GM10248 (cell line): ENCODE data around the gene CHST12.

Source experiments
- CTCF ChIA-PET: fragments of 300-600 bp; sonication (Branson Sonifier 250); formaldehyde crosslinking; extraction: SDS; loops from one replicate; lab custom pipeline; 2021; ENCODE audit warnings: antibody characterized with exemption; lab: Yijun Ruan, JAX
- POLR2A ChIA-PET: fragments of 350-650 bp; sonication (Branson Sonifier 250); formaldehyde crosslinking; extraction: SDS; loops from one replicate; lab custom pipeline; 2020; ENCODE audit warnings: antibody characterized with exemption; lab: Yijun Ruan, JAX
- DNase-seq: peaks from one replicate; pipeline ENCODE4 v3.0.0; 2012; ENCODE audit errors: extremely low spot score
- CTCF ChIP-seq: IDR thresholded peaks from 2 replicates; pipeline ENCODE4 v1.5.1; 2012; ENCODE audit warnings: mild to moderate bottlenecking, low read depth; ENCODE audit errors: extremely low read depth, missing control alignments, control extremely low read depth

The CHST12 gene

GRCh38 chr7:2471396-2471795 is 68.0 kb downstream of the CHST12 start:
- DNase-seq: no peak
- ChIA-PET POLR2A (no interaction called here), CTCF (interaction anchor here (1.1 to 15.4 kb wide), 5 partner anchors 10 to 238 kb away, joined by 3 to 240 read pairs (median 18); no protein-coding TSS in a partner anchor)
- TF ChIP-seq CTCF: no peak

GRCh38 chr7:2472739-2473138 is 69.3 kb downstream of the CHST12 start:
- DNase-seq: no peak
- CTCF ChIA-PET: interaction anchor here (5.9 kb wide), 1 partner anchor 8 kb away, joined by 57 read pairs; no protein-coding TSS in a partner anchor
- no peak for TF ChIP-seq CTCF
- POLR2A ChIA-PET: no interaction called here

GRCh38 chr7:2473496-2474180 is 70.2 kb downstream of the CHST12 start:
- CTCF ChIA-PET: no interaction called here
- DNase-seq: no peak
- no peak for TF ChIP-seq CTCF
- POLR2A ChIA-PET: no interaction called here

- TF ChIP-seq CTCF: no peak
- POLR2A ChIA-PET: no interaction called here
- DNase-seq: no peak
- CTCF ChIA-PET: interaction anchor here (0.9 kb wide), 1 partner anchor 22 kb away, joined by 3 read pairs; no protein-coding TSS in a partner anchor
These were observed 70.8 kb downstream of the CHST12 start for GRCh38 chr7:2474224-2474623.

GRCh38 chr7:2474813-2475677 is 71.6 kb downstream of the CHST12 start:
- POLR2A ChIA-PET: no interaction called here
- CTCF ChIA-PET: interaction anchor here (0.9 kb wide), 1 partner anchor 23 kb away, joined by 3 read pairs; no protein-coding TSS in a partner anchor
- no peak for TF ChIP-seq CTCF
- DNase-seq: no peak

- DNase-seq: no peak
- no peak for TF ChIP-seq CTCF
- ChIA-PET CTCF (no interaction called here), POLR2A (no interaction called here)
These were observed 72.2 kb downstream of the CHST12 start for GRCh38 chr7:2475678-2476015.
